HUES48 (cell line): ENCODE data around the gene RET.

Experiments
- H3K27ac ChIP-seq: one replicate; pipeline ENCODE4 v1.7.0; 2013; ENCODE audit warnings: low read depth, low read length, inconsistent platforms
- H3K27me3 ChIP-seq: 2 replicates; pipeline ENCODE4 v1.6.1; 2013; ENCODE audit warnings: mild to moderate bottlenecking, low read length; ENCODE audit not compliant: control insufficient read depth, insufficient read depth
- H3K36me3 ChIP-seq: 2 replicates; pipeline ENCODE4 v1.6.1; 2013; ENCODE audit warnings: low read length; ENCODE audit not compliant: control insufficient read depth, insufficient read depth
- H3K4me1 ChIP-seq: 2 replicates; pipeline ENCODE4 v1.6.1; 2013; ENCODE audit warnings: mild to moderate bottlenecking, low read length; ENCODE audit not compliant: control insufficient read depth, insufficient read depth
- H3K4me3 ChIP-seq: 2 replicates; pipeline ENCODE4 v1.5.1; 2013; ENCODE audit warnings: mild to moderate bottlenecking, low read depth, low read length
- H3K9ac ChIP-seq: 2 replicates; pipeline ENCODE4 v1.6.1; 2013; ENCODE audit warnings: mild to moderate bottlenecking, low read depth, low read length, moderate library complexity
- H3K9me3 ChIP-seq: 2 replicates; pipeline ENCODE4 v1.6.1; 2013; ENCODE audit warnings: low read length; ENCODE audit not compliant: control insufficient read depth, insufficient read depth

Gene RET

DNA sequence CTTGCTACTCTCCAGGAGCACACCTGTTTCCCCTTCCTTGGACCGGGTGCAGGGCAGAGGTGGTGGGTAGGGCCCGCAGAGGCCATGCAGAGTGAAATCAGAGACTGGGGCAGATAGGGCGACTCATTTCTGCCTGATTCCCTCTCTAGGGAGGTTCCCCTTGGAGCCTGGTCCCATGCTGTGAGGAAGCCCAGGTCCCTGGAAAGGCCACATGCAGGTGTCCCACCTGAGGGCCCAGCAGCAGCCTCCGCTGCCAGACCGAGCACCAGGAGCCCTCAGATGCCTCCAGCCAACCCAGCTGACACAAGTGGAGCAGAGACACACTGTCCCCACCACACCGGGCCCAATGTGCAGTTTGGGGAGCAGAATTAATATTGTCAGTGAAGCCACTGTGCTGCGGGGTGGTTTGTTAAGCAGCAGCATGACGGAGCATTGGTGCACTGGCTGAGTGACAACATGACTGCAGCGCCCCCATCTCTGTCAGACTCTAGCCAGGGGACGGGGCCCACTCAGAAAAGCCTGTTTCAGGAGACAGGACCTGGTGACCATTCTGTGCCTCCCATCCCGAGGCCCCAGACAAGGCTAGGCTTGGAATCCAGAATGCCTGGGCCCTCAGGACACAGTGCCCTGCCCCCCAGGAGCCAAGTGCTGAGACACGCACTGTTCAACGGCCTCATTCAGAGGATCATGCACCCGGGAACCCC is 30.4 kb upstream of the RET start:
- Histone ChIP-seq H3K27ac (no peak overlapping the region), H3K9me3 (no peaks in the 10 kb centered on the region), H3K27me3 (no peaks in the 10 kb centered on the region), H3K4me1 (peaks cover 16% of the 10 kb centered on the region), H3K9ac (no peak overlapping the region), H3K36me3 (no peaks in the 10 kb centered on the region), H3K4me3 (no peak overlapping the region)

DNA sequence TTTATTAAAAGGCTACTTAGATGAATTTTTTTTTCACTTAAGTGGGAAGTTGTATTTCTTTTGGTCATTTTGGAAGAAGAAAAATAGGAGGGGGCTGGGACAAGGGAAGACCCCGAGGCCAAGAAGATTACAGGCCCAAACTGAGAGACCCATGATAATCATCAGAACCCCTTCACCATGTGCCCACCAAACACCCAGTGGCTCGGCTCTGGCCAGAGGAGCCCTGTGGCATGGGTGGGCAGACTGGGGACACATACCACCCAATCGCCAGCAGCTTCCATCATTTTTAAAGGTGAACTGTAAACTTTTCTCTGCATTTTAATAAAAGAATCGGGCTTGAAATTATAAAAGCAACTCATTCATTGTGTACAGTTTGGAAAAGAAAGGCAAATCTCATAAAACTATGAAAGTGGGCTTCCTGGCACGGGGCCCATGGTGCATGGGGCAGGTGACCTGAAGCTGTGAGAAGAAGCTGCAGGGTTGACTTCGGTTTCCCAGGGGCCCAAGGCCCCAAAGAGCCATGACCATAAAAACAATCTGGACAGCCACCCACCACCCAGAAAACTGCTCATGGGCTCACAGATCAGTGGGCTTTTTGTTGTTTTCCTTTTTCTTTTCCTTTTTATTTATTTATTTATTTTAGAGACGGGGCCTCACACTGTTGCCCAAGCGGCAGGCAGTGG is 29.4 kb upstream of the RET start:
- H3K9me3 ChIP-seq = no peaks in the 10 kb centered on the region
- H3K4me1 ChIP-seq = peaks cover 16% of the 10 kb centered on the region
- H3K9ac ChIP-seq = no peak overlapping the region
- no peak overlapping the region for H3K4me3 ChIP-seq
- H3K27ac ChIP-seq = no peak overlapping the region
- H3K36me3 ChIP-seq = no peaks in the 10 kb centered on the region
- H3K27me3 ChIP-seq = no peaks in the 10 kb centered on the region

DNA sequence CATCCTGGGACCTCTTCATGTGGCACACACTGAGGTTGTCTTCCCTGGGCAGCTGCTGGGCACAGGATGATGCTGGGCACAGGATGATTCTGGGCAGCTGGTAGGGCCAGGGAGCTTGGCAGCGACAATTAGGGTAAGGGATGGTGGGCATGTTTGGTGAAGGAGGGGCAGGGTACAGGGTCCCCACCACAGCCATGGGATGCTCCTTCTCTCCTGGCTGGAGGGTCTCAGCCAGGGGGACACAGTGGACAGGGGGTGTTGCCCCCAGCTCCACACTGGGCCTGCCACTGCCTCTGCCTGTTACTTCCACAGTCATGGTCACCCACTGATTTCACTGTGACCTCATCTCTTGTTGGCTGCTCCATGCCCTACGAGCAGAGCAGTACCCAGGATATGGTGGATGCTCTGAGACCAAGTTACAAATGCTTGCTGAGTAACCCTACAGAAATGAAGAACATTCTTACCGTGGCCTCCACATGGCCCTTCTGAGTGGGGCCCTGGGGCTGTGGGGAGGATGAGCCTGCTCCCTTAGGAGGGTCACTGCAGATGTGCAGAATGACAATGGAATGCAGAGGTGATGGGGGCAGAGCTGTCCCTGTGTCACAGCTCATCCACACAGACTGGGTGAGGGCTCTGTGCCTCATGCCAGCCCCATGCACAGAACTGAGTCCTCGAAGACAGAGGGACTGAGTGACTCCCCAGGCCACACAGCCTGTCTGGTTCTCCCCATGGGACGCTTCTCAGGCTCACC is 28.4 kb upstream of the RET start:
- Histone ChIP-seq H3K4me1 (peaks cover 13% of the 10 kb centered on the region), H3K9ac (no peak overlapping the region)

DNA sequence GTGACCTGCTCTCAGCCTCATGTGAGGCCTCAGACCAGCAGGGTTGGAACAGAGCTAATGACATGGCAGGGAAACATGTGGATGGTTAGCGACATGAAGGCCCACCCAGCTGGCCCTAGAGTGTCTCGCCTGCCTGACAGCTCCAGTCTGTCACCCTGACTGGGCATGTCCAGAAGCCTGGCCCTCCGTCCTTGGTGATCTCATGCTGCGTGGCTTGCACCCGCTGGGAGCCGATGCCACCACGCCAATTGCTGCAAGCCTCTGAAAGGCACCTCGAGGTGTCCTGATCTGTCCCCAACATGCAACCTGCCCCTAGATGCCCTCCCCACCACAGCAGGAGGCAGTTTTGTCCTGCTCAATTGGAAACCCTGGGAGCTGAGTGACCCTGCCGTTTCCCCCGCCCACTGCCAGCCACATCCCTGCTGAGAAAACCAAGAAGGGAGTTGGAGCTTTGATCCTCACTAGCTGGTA is 27.8 kb upstream of the RET start:
- no peaks in the 10 kb centered on the region for H3K9me3 ChIP-seq

More for the DNA sequence above, 28.4 kb upstream of the RET start:
- Histone ChIP-seq H3K27me3 (no peaks in the 10 kb centered on the region), H3K4me3 (no peak overlapping the region), H3K27ac (no peak overlapping the region), H3K36me3 (no peaks in the 10 kb centered on the region), H3K9me3 (no peaks in the 10 kb centered on the region)

DNA sequence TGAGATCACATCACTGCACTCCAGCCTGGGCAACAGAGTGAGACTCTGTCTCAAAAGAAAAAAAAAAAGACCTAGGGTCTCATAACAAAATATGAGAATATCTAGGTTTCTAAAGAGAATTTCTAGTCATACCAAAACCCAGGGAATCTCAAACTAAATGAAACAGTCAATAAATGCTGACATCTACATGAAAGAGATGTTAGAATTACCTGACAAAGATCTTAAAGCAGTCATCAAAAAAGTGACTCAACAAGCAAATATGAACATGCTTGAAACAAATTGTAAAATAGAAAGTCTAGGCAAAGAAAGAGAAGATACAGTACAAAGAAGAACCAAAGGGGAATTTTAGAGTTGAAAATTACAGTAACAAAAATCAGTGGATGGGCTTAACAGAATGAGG is 26.9 kb upstream of the RET start:
- no peaks in the 10 kb centered on the region for H3K4me1 ChIP-seq
- no peak overlapping the region for H3K4me3 ChIP-seq
- H3K36me3 ChIP-seq = no peaks in the 10 kb centered on the region
- no peaks in the 10 kb centered on the region for H3K27me3 ChIP-seq
- H3K9ac ChIP-seq = no peak overlapping the region
- H3K27ac ChIP-seq = no peak overlapping the region
- H3K9me3 ChIP-seq = no peaks in the 10 kb centered on the region

More for the DNA sequence above, 27.8 kb upstream of the RET start:
- H3K36me3 ChIP-seq = no peaks in the 10 kb centered on the region
- H3K4me1 ChIP-seq = peaks cover 7% of the 10 kb centered on the region
- H3K27ac ChIP-seq = no peak overlapping the region
- no peaks in the 10 kb centered on the region for H3K27me3 ChIP-seq
- no peak overlapping the region for H3K4me3 ChIP-seq
- no peak overlapping the region for H3K9ac ChIP-seq

DNA sequence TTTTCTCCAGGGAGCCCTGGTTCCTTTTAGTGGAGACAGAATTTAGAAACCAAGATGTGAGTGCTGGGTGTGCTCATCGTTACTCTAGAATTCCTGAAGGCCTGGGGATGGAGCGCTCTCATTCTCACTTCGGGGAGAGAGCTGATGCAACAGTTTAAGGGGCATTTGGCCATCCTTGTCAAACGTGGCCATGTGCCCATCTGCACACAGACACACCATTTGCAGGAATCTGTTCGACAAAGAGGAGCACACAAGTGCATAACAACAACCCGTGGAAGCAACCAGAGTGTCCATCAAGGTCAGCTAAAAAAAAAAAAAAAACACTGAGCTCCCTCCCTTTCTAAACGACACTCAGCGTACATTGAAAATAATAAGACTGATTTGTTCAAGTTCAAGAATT is 23.0 kb upstream of the RET start:
- Histone ChIP-seq H3K27ac (no peak overlapping the region), H3K9me3 (no peaks in the 10 kb centered on the region), H3K4me1 (no peaks in the 10 kb centered on the region), H3K9ac (no peak overlapping the region), H3K4me3 (no peak overlapping the region), H3K36me3 (no peaks in the 10 kb centered on the region), H3K27me3 (no peaks in the 10 kb centered on the region)

DNA sequence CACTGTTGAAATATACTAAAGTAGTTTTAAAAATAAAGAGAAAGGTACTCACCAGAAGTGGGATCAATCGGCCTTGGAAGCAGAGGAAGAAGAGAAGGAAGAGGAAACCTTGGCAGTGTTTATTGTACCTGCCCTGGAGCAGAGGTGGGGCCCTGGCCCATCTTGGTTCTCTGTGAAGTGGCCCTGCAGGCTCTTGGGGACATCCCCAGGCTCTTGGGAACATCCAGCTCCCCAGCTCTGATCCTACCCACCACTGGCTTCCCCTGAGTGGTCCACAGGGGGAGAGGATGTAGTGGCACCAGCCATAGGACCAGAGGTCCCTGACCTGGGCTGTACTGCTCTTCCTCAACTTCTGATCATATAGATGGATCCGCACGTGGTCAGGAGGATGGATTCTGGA is 22.3 kb upstream of the RET start:
- H3K27ac ChIP-seq = no peak overlapping the region
- H3K9me3 ChIP-seq = no peaks in the 10 kb centered on the region
- H3K27me3 ChIP-seq = no peaks in the 10 kb centered on the region
- H3K36me3 ChIP-seq = no peaks in the 10 kb centered on the region
- H3K9ac ChIP-seq = no peak overlapping the region
- H3K4me1 ChIP-seq = no peaks in the 10 kb centered on the region
- H3K4me3 ChIP-seq = no peak overlapping the region

DNA sequence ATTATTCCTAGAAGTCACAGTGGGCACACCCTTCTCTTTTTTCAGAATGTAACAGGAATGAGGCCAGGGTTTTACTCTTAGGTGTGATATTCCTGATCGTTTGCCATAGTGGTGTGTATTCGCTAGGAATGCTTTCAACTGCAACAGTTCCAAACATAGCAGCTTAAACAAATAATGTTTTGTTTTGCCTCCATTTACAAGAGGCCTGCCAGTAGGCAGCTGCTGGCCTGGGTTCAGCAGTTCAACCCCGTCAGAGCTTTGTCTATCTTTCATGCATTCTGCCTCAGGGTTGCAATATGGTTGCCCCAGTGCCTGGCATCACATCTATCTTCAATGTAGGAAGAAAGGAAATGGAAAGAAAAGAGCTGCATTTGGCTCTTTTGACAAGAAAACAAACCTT is 21.7 kb upstream of the RET start:
- Histone ChIP-seq H3K27ac (no peak overlapping the region), H3K27me3 (no peaks in the 10 kb centered on the region), H3K36me3 (no peaks in the 10 kb centered on the region), H3K9me3 (no peaks in the 10 kb centered on the region), H3K4me3 (no peak overlapping the region), H3K9ac (no peak overlapping the region), H3K4me1 (no peaks in the 10 kb centered on the region)

DNA sequence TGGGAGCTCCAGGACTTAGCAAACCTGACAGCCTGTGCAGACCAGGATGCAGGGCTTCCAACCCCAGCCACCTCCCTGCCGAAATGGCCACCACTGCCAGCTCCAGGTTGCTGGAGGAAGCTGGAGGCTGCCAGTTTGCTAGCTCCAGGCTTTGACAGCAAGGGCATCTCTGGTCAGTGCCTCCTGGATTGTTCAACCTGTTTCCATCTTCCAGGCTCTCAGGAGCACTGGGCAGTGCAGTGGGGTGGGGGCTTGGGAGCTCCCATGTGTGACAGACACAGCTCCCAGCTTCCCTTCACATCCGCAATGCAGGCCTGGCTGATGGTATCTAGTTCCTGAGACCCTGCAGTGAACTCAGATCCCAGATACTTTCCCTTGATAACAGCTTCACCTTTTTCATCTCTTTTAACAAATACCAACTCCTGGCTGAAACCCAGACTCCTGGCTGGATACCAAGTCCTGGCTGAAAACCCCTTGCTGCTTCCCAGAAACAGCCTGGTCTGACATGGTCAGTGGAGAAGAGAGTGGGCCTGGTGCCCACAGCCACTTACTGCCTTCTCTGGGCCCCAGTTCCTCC is 20.8 kb upstream of the RET start:
- Histone ChIP-seq H3K4me1 (no peaks in the 10 kb centered on the region), H3K27ac (no peak overlapping the region), H3K36me3 (no peaks in the 10 kb centered on the region), H3K9me3 (no peaks in the 10 kb centered on the region), H3K4me3 (no peak overlapping the region), H3K9ac (no peak overlapping the region), H3K27me3 (no peaks in the 10 kb centered on the region)

DNA sequence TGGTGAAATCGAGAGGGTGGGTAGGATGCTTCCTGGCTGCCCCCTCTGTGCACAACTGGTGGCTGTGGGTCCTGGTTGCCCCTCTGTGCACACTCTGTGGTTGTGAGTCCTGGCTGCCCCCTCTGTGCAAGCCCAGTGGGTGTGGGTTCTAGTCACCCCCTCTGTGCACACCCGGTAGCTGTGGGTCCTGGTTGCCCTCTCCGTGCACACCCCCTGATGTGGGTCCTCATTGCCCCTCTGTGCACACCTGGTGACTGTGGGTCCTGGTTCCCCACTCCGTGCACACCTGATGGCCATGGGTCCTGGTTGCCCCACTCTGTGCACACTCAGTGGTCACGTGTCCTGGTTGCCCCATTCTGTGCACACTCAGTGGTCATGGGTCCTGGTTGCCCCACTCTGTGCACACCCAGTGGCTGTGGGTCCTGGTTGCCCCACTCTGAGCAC is 20.3 kb upstream of the RET start:
- no peak overlapping the region for H3K9ac ChIP-seq
- no peak overlapping the region for H3K4me3 ChIP-seq
- no peaks in the 10 kb centered on the region for H3K9me3 ChIP-seq
- no peak overlapping the region for H3K27ac ChIP-seq
- H3K27me3 ChIP-seq = no peaks in the 10 kb centered on the region
- H3K4me1 ChIP-seq = no peaks in the 10 kb centered on the region
- H3K36me3 ChIP-seq = no peaks in the 10 kb centered on the region
